Epithelial cell of proximal tubule (primary cell): Measurements from ENCODE around the gene UBA7. TPM values are rescaled to one million over a fixed set of nuclear protein-coding genes. Genes with fewer than 3 reads are reported as not detected.
"Not testable (repeated sequence)": the region's sequence is repeated elsewhere in the genome, so short reads cannot be mapped to it uniquely, and the experiment has no call there.

Source experiments
- DNase-seq: peaks from one replicate; pipeline ENCODE4 v3.0.0-alpha.2; 2011; ENCODE audit warnings: low read depth
- H3K4me3 ChIP-seq: 2 replicates; pipeline ENCODE4 v1.5.1; 2011; ENCODE audit warnings: low read depth, mild to moderate bottlenecking, low read length
- CTCF ChIP-seq: conservative IDR thresholded peaks from 2 replicates; pipeline ENCODE4 v1.5.1; 2012; ENCODE audit warnings: low read depth, mild to moderate bottlenecking, low read length
- total RNA-seq: library from RNA; depleted of rRNA; stranded (reverse); fragments of >200 nt; gene quantifications from 2 replicates; pipeline ENCODE4 v1.2.3, GENCODE V29; 2015

UBA7 gene
- total RNA-seq, 1 donor from 2014 or later, result 12.2 TPM

DNA sequence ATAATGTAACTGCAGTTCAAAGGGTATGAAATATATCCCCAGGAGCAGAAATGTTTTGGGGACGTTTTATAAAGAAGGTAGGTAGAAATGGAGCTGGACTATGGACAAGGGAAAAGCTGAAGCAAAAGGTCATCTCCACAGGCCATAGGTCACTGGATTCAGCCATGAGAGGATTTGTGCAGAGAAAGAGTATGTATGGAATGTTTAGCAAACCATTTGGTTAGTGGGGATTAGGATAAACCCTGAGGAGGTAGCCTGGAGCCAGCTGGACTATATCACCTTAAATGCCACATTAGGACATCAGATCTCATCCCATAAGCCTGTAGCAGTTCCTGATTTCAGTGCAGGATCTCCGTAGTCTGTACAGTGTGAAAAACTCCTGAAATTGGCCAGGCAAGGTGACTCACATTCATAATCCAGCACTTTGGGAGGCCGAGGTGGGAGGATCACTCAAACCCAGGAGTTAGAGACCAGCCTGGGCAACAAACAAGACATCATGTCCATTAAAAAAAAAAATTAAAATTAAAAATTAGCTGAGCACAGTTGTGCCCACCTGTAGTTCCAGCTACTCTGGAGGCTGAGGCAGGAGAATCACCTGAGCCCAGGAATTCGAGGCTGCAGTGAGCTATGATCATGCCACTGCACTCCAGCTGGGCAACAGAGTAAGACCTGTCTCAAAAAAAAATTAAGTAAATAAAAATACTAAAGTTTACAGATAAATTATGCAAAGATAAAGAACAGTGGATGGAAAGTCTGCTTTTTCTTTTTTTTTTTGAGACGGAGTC lies 32.1 kb downstream of the UBA7 start:
- no peak for DNase-seq
- no peak for TF ChIP-seq CTCF
- no peak overlapping the region for H3K4me3 ChIP-seq

DNA sequence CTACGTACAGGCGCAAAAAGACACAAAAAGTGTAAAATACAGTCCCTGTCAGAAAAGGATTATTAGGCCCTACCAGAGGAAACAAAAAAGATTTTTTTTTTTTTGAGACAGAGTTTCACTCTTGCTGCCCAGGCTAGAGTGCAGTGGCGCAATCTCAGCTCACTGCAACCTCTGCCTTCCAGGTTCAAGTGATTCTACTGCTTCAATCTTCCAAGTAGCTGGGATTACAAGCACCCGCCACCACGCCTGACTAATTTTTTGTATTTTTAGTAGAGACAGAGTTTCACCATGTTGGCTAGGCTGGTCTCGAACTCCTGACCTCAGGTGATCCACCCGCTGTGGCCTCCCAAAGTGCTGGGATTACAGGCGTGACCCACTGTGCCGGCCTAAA lies 32.8 kb downstream of the UBA7 start:
- H3K4me3 ChIP-seq, DNase-seq: not testable (repeated sequence)

- H3K4me3 ChIP-seq, result no peak overlapping the region
Observed at GRCh38 chr3:49780080-49780974, 33.4 kb downstream of the UBA7 start.

GRCh38 chr3:49779358-49780079 lies 34.2 kb downstream of the UBA7 start:
- TF ChIP-seq CTCF, result no peak
- no peak overlapping the region for H3K4me3 ChIP-seq
- DNase-seq, result no peak

More at GRCh38 chr3:49780080-49780974, 33.4 kb downstream of the UBA7 start:
- no peak for DNase-seq
- no peak for TF ChIP-seq CTCF

GRCh38 chr3:49776101-49776500 lies 37.7 kb downstream of the UBA7 start:
- not testable (repeated sequence) for DNase-seq, H3K4me3 ChIP-seq

DNA sequence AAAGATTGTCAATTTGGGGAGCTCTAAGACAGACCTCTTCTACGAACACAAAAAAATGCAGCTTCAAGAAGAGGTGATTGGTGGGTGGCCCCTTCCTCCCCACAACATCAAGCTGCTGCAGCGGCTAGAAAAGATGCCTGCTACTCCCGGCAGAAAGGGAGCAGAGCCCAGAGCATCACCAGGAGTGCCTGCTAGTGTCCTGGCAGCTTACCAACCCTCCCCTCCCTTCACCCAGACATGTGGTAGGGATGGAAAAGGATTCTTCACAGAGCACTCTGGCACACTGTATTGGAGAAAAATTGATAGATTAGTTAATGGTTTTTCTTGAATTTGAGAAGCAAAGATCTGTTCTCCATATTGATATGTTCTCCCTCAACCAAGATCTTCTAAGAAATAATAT lies 38.2 kb downstream of the UBA7 start:
- no peak for TF ChIP-seq CTCF
- DNase-seq, result no peak
- no peak overlapping the region for H3K4me3 ChIP-seq

DNA sequence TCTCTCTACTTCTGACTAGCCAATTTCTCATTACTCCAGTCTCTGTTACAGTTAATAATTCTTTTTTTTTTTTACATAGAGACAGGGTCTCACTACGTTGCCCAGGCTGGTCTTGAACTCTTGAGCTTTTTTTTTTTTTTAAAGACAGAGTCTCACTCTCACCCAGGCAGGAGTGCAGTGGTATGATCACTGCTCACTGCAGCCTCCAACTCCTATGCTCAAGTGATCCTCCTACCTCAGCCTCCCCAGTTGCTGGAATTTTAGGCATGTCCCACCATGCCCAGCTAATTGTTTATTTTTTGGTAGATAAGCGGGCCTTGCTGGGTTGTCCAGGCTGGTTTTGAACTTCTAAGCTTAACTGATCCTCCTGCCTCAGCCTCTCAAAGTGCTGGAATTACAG lies 41.0 kb downstream of the UBA7 start:
- no peak for DNase-seq
- TF ChIP-seq CTCF, result no peak
- H3K4me3 ChIP-seq, result no peak overlapping the region
